Dermis microvascular lymphatic vessel endothelial cell (primary cell): Measurements from ENCODE around the gene CLPSL1. TPM values are rescaled to one million over a fixed set of nuclear protein-coding genes. Genes with fewer than 3 reads are reported as not detected.
A peak's percentile ranks its signal among the peaks of the same experiment; 100 is the strongest.
"Not testable (repeated sequence)": the region's sequence is repeated elsewhere in the genome, so short reads cannot be mapped to it uniquely, and the experiment has no call there.

ENCODE experiments used
- DNase-seq, 2 donors: peaks; one replicate each; pipeline versions ENCODE4 v3.0.0 to v3.0.0-alpha.2; 2010; ENCODE audit warnings: low read depth in 2 of 2
- total RNA-seq: library from RNA; depleted of rRNA; stranded (reverse); fragments of >200 nt; gene quantifications from 2 replicates; pipeline ENCODE4 v1.2.1, GENCODE V29; 2014

The CLPSL1 gene, protein sequence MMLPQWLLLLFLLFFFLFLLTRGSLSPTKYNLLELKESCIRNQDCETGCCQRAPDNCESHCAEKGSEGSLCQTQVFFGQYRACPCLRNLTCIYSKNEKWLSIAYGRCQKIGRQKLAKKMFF
- total RNA-seq = not detected in 2 replicates

DNA sequence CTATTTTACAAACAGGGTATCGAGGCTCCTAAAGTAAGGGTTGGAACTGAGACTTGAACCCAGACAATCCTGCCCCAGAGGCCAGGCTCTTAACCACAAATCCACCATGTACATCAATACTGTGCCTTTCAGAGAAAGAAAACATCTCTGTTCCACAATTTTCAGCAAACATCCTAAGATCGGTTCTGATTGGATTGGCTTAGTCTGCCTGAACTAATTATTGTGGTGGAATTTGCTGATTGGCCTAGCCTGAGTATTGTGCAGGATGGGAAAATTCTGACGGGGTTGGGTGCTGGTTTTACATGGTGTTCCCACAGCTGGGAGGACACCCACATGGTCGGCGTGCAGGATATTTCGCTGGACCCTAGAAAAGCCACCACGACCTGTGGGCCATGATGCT is at the start of gene CLPSL1:
TSS of gene CLPSL1 (plus strand) at position 301 of the 400 bp plus-strand sequence. CDS start at position 393, 92 bp downstream.
- no peak for DNase-seq

DNA sequence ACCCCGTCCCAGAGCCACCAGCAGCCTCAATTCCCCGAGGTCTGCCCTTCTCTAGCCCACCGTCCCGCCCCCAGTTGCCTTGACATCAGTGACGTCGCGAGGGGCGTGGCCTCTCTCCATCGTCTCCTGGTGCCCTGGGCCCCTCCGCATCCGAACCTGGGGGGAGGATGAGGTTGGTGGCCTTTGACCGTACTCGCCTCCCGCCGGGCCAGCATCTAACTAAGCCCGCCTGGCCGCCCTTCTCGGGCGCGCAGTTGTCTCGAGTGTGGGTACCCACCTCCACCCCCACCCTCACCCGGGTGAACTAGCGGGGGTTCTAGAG is 49.4 kb upstream of the CLPSL1 start:
- peak; percentile 69 to 86 for DNase-seq

- DNase-seq = peak; percentile 84 to 92
Observed at GRCh38 chr6:35731736-35732532, 48.9 kb upstream of the CLPSL1 start.

GRCh38 chr6:35733633-35734032 is 47.2 kb upstream of the CLPSL1 start:
- DNase-seq = no peak

- DNase-seq = not testable (repeated sequence)
Observed at GRCh38 chr6:35734319-35734718, 46.5 kb upstream of the CLPSL1 start.

DNA sequence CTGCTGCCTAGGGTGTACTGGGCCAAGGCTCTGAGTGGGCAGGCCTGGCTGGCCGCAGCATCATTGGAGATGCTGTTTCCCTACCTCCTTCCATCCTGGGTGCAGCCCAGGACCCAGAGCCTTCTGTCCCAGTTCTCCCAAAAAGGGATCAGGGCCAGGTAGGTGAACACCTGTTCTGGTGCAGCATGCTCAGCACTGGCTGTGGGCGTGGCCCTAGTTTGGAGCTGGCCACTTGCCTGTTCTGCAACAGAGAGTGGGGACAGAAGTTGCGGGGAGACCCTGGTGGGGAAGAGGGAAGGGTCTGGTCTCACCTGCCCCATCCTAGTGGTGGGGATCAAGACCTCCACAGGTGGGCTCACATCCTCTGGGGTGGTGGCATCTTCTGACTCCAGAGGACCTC is 45.4 kb upstream of the CLPSL1 start:
- no peak for DNase-seq

DNA sequence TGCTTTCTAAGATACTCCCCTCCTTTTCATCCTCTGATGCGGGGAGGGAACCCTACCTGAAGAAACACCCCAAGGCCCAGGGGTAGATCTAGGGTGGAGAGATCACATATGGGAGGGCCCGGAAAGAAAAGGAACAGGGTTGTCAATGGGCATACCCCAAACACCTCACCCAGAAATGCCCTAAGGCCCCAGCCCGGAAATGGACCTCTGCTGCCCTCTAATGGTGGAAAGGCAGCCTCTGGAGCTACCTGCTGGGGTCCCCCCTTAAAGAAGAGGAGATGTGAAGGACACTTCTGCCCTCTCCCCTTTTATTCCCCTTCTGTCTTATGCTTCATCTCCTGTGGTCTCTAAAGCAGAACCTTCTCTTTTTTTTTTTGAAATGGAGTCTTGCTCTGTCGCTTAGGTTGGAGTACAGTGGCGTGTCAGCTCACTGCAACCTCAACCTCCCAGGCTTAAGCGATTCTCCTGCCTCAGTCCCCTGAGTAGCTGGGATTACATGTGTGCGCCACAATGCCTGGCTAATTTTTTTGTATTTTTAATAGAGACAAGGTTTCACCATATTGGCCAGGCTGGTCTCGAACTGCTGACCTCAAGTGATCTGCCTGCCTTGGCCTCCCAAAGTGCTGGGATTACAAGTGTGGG is 44.4 kb upstream of the CLPSL1 start:
- DNase-seq = peak in 1 of 2 donors; percentile 58

DNA sequence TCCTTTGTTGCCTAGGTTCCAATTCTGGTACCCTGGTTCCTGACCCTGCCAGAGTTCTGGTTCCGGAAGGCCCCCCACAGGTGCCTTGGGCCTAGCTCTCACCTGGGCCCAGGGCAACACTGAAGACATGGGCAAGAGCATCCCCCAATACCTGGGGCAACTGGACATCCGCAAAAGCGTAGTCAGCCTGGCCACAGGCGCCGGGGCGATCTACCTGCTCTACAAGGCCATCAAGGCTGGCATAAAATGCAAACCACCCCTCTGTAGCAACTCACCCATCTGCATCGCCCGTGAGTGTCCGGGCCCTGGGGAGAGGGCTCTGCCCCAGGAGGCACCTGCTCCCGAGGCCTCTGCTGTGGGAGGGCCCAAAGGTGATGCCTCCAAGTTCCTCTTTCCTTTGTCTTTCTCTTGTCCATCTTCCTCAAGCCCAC is 43.8 kb upstream of the CLPSL1 start, which contains the start of gene ARMC12:
TSS of gene ARMC12 (plus strand) at position 51 of the 431 bp plus-strand sequence. CDS start at position 128, 77 bp downstream.
- no peak for DNase-seq

- DNase-seq = peak; percentile 82 to 83
Observed at GRCh38 chr6:35737413-35738211, 43.2 kb upstream of the CLPSL1 start.

DNA sequence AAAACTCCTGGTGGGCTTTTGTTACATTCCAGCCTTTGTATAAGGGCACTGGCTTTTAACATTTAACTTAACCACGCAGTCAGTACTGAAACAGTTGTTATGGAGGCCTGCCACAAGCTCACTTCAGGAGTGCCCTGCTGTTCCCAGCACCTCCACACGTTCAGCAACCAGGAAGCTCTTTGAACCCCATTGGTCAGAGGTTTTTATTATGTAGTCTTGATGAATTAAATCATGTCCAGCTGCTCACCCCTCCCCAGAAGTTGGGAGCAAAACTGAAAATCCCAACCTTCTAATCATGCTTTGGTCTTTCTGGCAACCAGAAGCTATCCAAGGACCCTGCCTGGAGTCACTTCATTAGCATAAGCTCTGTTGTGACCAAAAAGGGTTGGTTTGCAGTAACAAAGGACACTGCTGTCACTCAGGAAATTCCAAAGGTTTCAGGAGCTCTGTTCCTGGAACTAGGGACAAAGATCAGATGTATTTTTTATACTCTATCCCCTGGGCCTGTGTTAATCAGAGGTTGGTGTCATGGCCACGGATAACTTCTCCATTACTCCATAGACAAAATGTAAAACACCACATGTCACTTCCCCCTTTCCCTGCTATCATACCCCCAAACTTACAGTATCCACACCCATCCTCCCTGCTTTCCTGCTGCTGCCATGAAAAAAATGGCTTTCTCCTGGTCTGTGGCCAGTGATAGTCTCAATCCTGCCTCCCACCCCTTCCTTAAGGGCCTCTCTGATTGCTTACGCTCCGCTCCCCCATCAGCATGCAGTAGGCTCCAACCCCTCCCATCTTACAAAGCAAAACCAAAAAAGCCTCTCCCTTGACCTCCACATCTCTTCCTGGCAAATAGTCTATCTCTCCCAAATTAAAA is 40.9 kb upstream of the CLPSL1 start:
- no peak for DNase-seq

- no peak for DNase-seq
Observed at GRCh38 chr6:35742842-35743241, 38.0 kb upstream of the CLPSL1 start.

DNA sequence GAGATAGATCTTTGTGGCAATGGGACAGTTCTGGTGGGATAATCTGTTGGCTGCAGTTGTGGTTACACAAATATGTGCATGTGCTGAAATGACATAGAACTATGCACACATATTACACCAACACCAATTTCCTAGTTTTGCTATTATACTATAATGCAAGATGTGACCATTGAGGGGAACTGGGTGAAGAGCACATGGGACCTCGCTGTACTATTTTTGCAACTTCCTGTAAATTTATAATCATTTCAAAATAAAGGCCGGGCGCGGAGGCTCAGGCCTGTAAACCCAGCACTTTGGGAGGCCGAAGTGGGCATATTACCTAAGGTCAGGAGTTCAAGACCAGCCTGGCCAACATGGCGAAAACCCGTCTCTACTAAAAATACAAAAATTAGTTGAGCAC is 35.3 kb upstream of the CLPSL1 start:
- DNase-seq = no peak

DNA sequence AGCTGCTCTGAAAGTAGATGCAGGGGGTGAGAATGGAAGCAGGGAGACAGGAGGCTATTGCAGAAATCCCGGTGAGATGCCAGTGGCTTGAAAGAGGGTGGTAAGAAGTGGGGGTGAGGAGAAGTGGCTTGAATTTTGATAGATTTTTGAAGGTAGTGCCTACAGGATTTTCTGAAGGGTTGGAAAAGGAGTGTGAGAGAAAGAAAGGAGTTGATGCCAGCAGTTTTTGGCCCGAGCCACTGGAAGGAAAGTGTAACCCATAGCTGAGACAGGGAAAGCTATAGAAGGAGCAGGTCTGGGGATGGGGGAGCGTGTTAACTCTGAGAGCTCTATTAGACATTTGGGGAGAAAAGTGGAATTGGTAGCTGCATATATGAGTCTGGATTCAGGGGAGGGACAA is 34.3 kb upstream of the CLPSL1 start:
- DNase-seq = no peak

- DNase-seq = no peak
Observed at GRCh38 chr6:35747877-35748276, 32.9 kb upstream of the CLPSL1 start.

DNA sequence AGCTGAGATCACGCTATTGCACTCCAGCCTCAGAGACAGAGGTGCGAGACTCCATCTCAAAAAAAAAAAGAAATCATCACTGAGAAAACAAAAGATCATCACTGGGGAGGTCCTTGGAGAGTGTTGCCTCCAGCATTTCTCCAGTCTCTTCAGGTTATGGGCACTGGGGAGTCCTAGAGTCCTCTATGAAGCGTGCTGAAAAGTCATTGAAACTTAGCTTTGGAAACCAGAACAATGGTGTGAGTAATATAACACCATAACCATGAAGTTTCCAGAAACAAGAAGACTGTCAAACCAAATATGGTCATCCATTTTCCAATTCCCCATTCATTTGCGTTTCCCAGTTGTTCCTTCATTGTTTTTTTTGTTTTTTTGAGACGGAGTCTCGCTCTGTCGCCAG is 30.3 kb upstream of the CLPSL1 start:
- no peak for DNase-seq

- DNase-seq = no peak
Observed at GRCh38 chr6:35751594-35751993, 29.2 kb upstream of the CLPSL1 start.

DNA sequence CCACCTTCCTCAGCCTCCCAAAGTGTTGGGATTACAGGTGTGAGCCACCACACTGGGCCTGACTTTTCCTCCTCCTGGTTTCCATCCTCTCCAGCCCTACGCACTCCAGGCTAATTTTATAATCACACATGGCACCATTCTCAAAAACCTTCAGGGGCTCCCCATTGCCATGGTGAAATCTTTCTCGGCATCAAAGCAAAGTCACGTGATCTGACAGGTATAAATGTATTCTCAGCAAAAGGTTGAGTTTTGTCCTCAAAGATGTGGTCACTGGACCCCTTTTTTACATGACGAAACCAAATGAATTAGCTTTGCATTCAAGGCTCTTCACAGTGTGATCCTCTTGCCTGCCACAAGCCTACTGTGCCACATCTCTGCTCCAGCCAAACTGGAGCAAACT is 28.5 kb upstream of the CLPSL1 start:
- no peak for DNase-seq

DNA sequence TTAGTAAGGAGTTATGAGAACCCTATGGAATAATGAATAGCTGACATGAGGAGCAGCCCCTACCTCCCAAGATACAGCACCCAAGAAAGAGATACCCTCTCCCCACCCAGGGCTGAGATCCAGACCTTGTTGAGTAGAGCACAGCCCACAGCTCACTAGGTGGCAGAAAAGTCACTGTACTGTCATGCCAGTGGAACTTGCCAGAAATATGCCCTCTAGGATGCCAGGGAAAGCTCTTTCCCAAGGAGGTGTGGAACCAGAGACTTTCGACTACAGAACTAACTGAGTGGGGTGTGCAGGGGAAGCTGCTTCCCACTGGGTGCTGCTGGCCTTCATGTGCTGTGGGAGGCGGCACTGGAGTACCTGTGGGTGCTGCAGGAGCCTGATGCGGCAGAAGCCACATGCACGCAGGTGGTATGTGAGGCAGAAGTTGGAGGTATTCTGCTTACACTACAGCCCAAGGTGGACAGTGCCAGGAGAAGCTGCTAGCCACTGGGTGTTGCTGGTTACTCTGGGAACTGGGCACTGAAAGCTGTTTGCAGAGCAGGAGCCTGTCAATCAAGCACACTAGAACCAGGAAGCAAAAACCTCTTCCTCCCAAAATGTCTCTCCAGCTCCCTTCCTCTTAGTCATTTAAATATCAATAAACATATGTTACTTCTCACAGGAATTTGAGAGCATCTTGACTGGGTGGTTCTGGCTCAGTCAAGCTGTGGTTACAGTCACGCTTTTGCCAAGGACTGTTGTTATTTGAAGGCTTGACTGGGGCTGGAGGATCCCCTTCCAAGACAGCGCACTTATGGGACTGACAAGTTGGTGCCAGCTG is 26.2 kb upstream of the CLPSL1 start:
- no peak for DNase-seq

GRCh38 chr6:35755278-35755924 is 25.4 kb upstream of the CLPSL1 start:
- DNase-seq = no peak
